B cell (primary cell): Measurements from ENCODE around the gene RCAN3.

Experiments
- CTCF ChIP-seq: fragments of 200-600 bp; IDR thresholded peaks from one replicate; pipeline ENCODE4 v1.8.0; 2022; ENCODE audit warnings: antibody characterized with exemption, mild to moderate bottlenecking
- EZH2 ChIP-seq: IDR thresholded peaks from 2 replicates; pipeline ENCODE4 v1.6.1; 2012; ENCODE audit warnings: borderline replicate concordance, low read depth, mild to moderate bottlenecking, moderate library complexity, low read length; ENCODE audit not compliant: insufficient read depth, poor library complexity, severe bottlenecking

- TF ChIP-seq EZH2, result no peak
- TF ChIP-seq CTCF, result no peak
These were observed 37.5 kb upstream of the RCAN3 start for GRCh38 chr1:24465099-24465498.
